IgD-negative memory B cell (primary cell): Measurements from ENCODE around the gene CEP170B. TPM values are rescaled to one million over a fixed set of nuclear protein-coding genes. Genes with fewer than 3 reads are reported as not detected.
"Not testable (repeated sequence)": the region's sequence is repeated elsewhere in the genome, so short reads cannot be mapped to it uniquely, and the experiment has no call there.

ENCODE experiments used
- H3K27ac Mint-ChIP-seq, 3 donors: one replicate each; pipeline ENCODE4 v1.8.0; 2020 to 2022; ENCODE audit warnings: mild to moderate bottlenecking in 3 of 3, mixed read lengths in 3 of 3, moderate library complexity in 1 of 3
- H3K27me3 Mint-ChIP-seq: one replicate; pipeline ENCODE4 v1.8.0; 2021; ENCODE audit warnings: mixed read lengths
- H3K36me3 Mint-ChIP-seq: one replicate; pipeline ENCODE4 v1.8.0; 2020; ENCODE audit warnings: mild to moderate bottlenecking, mixed read lengths
- H3K4me1 Mint-ChIP-seq, 3 donors: one replicate each; pipeline ENCODE4 v1.8.0; 2020 to 2022; ENCODE audit warnings: mixed read lengths in 3 of 3, mild to moderate bottlenecking in 1 of 3
- H3K4me3 Mint-ChIP-seq, 4 donors: one replicate each; pipeline ENCODE4 v1.8.0; 2020 to 2022; ENCODE audit warnings: mild to moderate bottlenecking in 4 of 4, mixed read lengths in 4 of 4, moderate library complexity in 3 of 4
- H3K9me3 Mint-ChIP-seq, 3 donors: one replicate each; pipeline ENCODE4 v1.8.0; 2020 to 2021; ENCODE audit warnings: mixed read lengths in 3 of 3, mild to moderate bottlenecking in 1 of 3
- polyA plus RNA-seq: library from polyadenylated mRNA; unstranded; fragments of 300-500 nt; fragmentation: Illumina TruSeq; gene quantifications from one replicate; pipeline ENCODE4 v1.2.3, GENCODE V29; 2021

CEP170B gene
- polyA plus RNA-seq, 1 donor from 2014 or later, result not detected

DNA sequence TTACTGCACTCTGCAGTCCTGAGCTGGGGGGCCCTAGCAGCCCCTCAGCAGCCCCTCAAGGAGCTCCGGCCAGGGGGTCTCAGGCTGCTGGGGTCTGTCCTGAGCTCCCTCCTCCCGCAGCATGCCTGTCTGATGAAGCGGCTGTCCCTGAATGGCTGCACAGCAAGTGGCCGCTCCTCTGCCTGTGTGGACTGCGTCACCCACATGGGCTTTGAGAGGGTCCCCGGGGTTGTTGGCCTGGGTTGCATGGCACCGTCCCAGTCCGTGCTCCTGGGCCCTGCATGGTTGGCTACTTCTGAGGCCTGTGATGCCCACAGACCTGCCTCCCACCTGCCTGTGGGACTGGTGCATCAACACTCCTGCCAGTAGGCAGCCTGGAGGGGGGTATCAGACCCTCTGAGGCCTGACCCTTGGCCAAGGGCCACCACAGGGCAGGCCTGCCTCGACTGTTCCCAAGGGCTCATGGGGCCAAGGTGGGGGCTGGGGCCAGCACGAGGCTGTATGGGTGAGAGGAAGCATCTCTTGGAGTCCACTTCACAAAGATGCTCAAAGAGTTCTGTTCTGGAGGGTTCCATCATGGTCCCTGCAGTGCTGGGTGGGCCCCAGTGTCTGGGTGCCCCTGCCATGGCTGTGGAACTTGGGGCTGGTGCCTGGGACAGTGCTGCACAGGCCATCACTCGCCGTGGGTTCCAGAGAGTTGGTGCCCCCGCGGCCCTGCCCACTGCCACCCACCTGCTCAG is 12.2 kb downstream of the CEP170B start:
- H3K27ac Mint-ChIP-seq, result no peak overlapping the region
- no peak overlapping the region for H3K4me3 Mint-ChIP-seq

DNA sequence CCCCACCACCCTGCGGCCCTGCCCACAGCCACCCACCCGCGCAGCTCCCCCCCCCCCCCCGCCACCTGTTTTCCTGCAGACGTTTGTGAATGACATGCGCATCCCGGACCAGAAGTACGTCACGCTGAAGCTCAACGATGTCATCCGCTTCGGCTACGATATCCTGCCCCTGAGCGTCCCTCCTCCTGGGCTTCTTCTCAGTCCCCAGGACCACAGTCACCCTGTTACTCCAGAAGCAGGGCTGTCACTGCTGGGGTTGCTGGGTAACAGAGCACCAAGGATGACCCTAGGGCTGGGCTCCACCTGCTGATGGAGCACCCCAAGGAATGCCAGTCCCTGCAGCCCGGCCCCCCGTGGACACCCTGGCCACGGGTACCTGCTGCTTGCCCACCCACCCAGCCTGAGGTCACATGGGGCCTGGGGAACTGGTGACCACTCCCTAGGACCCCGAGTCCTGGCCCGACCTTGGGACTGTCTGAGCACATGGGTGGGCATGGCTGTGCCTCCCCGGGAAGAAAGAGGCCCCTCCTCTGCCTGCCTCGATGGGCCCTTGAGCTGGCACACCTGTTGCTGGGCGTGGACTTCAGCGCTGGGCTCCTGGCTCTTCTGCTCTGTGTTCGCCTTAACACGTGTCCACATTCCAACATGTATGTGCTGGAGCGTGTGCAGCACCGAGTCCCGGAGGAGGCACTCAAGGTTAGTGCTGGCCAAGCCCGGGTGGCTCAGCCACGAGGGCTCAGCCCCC is 12.9 kb downstream of the CEP170B start:
- peaks cover 2% of the 10 kb centered on the region for H3K36me3 Mint-ChIP-seq
- peaks cover 0 to 2% (median 0%) of the 10 kb centered on the region in 3 donors for H3K9me3 Mint-ChIP-seq
- H3K27me3 Mint-ChIP-seq, result peaks cover 4% of the 10 kb centered on the region
- no peak overlapping the region for H3K27ac Mint-ChIP-seq
- no peak overlapping the region for H3K4me3 Mint-ChIP-seq
- no peaks in the 10 kb centered on the region for H3K4me1 Mint-ChIP-seq

More for the DNA sequence above, 12.2 kb downstream of the CEP170B start:
- peaks cover 9% of the 10 kb centered on the region for H3K27me3 Mint-ChIP-seq
- H3K4me1 Mint-ChIP-seq, result peaks cover 4 to 6% (median 4%) of the 10 kb centered on the region in 3 donors
- peaks cover 0 to 2% (median 0%) of the 10 kb centered on the region in 3 donors for H3K9me3 Mint-ChIP-seq
- H3K36me3 Mint-ChIP-seq, result peaks cover 2% of the 10 kb centered on the region

DNA sequence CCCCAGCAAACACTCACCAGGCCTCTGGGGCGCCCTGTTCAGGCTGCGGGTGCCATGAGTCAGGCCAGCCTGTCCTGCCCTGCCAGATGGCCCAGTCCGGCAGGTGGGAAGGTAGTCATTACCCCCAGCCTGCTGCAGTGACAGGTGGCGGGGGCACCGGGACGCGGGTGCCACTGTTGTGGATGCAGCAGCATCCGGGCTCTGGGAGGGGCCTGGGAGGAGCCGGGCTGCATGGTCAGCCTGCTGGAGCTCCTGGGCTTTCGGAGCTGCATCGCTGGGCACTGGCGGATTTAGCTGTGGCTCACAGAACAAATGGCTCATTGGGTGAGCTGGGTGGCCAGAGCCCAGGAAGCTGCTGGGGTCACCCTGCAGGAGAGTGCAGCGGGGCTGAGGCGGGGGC is 13.5 kb downstream of the CEP170B start:
- peaks cover 0 to 2% (median 0%) of the 10 kb centered on the region in 3 donors for H3K9me3 Mint-ChIP-seq
- no peaks in the 10 kb centered on the region for H3K4me1 Mint-ChIP-seq
- H3K27me3 Mint-ChIP-seq, result peaks cover 5% of the 10 kb centered on the region
- no peak overlapping the region for H3K27ac Mint-ChIP-seq
- no peak overlapping the region for H3K4me3 Mint-ChIP-seq
- peaks cover 2% of the 10 kb centered on the region for H3K36me3 Mint-ChIP-seq

DNA sequence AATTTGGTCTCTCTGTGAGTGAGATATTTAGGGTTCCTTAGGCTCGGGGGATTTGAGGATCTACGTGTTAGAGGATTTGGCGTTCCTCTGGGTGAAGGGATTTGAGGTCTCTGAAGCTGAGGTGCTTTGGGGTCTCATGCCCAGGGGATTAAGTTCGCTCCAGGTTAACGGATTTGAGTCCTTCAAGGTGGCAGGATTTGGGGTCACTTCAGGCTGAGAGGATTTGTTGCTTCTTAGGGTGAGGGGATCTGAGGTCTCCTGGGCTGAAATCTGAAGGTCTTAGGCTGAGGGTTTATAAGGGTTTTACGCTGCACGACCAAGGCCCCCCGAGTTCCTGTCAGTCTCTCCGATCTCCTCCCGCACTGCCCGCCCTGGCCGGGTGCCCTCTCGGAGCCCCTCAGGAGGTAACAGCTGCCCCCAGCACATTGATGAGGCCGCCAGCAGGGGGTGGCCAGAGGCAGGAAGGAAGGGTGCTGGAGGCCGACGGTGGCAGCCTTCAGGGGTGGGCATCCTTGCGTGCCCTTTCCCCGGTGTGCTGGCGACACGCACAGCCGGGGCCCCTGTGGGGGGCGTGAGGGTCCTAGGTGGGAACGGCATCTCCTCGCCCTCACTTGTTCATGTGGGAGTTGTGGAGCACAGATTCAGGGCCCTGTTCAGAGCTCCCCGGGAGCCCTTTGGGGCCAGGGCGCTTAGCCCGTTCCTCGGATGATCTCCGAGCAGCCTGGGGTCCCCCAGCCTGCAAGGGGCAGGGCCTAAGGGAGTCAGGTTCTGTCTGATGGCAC is 14.3 kb downstream of the CEP170B start:
- peaks cover 5% of the 10 kb centered on the region for H3K27me3 Mint-ChIP-seq
- no peak overlapping the region for H3K4me3 Mint-ChIP-seq
- H3K4me1 Mint-ChIP-seq, result no peaks in the 10 kb centered on the region
- peaks cover 0 to 2% (median 0%) of the 10 kb centered on the region in 3 donors for H3K9me3 Mint-ChIP-seq
- H3K27ac Mint-ChIP-seq, result no peak overlapping the region
- peaks cover 2% of the 10 kb centered on the region for H3K36me3 Mint-ChIP-seq

DNA sequence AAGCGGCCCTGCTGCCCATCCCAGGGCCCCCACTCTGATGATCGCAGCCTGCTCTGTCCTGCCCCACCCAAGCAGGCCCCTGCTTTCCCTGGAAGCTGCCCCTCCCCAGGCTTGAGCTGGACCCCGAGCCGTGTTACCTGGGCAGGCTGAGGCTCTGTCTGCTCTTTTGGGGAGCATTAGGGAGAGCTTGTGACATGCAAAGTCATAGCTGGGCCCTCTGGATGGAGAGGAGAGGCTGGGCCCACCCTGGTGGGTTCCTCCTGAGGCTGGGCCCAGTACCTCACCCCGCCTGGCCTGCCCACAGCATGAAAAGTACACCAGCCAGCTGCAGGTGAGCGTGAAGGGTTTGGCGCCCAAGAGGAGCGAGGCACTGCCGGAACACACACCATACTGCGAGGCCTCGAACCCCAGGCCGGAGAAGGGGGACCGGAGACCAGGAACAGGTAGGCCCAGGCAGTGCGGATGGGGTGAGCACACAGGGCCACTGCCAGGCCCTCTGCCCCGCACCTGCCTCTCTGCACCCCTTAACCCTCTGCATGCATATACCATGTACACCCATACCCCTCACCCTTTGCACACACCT is 15.0 kb downstream of the CEP170B start:
- Mint-ChIP-seq H3K27me3 (peaks cover 4% of the 10 kb centered on the region), H3K4me1 (no peaks in the 10 kb centered on the region), H3K27ac (no peak overlapping the region), H3K36me3 (peaks cover 2% of the 10 kb centered on the region), H3K9me3 (peaks cover 0 to 2% (median 0%) of the 10 kb centered on the region in 3 donors), H3K4me3 (no peak overlapping the region)

DNA sequence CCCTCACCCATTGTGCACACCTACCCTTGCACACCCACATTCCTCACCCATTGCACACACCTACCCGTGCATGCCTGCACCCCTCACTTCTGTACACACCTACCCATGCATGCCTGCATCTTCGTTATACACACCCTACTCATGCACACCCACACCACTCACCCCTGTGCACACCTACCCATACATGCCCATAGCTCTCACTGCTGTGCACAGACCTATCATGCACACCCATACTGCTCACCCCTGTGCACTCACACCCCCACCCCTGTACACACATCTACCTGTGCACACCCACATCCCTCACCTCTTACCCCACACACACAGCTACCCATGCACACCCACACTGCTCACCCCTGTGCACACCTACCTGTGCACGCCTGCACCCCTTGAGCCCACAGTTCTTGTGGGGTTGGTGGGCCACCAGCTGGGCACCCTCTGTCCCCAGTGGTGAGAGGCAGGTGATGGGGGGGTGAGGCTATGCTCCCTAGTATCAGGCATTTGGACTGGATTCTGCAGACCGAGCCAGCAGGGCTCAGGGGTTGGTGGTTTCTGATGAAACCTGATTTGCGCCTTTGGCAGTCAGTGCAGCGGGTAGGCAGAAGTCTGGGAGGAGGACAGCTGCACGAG is 15.6 kb downstream of the CEP170B start:
- peaks cover 0 to 2% (median 0%) of the 10 kb centered on the region in 3 donors for H3K9me3 Mint-ChIP-seq
- H3K36me3 Mint-ChIP-seq, result peaks cover 2% of the 10 kb centered on the region
- no peak overlapping the region for H3K4me3 Mint-ChIP-seq
- peaks cover 6% of the 10 kb centered on the region for H3K27me3 Mint-ChIP-seq
- H3K27ac Mint-ChIP-seq, result no peak overlapping the region
- H3K4me1 Mint-ChIP-seq, result no peaks in the 10 kb centered on the region

DNA sequence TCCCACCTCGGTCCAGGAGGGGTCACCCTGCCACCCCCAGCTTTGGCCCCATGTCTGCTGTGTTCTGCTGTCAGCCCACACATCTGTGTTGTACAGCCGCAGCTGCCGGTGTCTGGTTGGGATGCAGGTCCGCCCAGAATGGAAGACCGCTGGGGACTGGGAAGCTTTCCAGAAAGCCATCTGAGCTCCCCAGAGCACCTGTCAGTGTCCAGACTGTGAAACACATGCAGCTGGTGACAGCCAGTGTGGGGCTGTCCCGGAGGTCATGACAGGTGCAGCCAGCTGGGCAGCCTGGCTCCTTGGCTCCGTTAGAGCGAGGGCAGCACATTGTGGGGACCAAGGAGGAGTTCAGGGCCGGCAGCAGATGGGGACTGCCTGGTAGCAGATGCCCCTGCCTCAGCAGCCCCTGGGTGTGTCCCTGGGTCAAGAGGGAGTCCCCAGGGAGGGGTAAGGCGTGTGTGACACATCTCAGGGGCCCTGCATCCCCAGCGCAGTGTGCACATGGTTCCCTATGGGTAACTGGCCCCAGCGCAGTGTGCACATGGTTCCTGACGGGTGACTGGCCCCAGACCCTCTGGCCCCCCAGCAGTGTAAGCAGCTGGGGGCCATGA is 16.4 kb downstream of the CEP170B start:
- Mint-ChIP-seq H3K9me3 (peaks cover 0 to 2% (median 0%) of the 10 kb centered on the region in 3 donors), H3K4me3 (no peak overlapping the region), H3K4me1 (no peaks in the 10 kb centered on the region), H3K36me3 (peaks cover 2% of the 10 kb centered on the region), H3K27ac (no peak overlapping the region), H3K27me3 (peaks cover 6% of the 10 kb centered on the region)

DNA sequence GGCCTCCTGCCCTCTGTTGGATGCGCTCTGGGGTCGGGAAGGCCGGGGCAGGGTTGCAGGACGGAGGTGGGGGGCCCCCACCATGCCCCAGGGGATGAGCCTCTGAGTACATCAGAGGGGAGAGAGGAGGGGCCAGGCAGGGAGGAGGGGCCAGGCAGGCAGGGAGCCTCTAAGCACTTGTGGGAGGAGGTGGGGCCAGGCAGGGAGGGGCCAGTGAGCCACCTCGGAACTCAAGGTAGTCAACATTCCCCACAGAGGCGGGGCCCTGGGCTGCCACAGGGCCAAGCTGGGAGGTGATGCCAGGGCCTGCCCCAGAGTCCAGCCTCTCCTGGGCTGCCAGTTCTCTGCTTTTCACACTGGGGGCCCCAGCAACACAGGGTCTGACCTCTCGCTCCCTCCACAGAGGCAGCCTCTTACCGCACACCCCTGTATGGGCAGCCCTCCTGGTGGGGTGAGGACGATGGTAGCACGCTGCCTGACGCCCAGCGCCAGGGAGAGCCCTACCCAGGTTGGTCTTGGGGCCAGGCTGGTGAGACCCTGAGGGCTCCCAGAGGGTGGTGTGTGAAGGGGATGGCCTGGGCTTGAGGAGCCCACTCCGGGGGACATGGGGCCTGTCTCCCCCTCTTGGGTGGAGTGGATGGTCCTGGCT is 17.4 kb downstream of the CEP170B start:
- Mint-ChIP-seq H3K27me3 (peaks cover 6% of the 10 kb centered on the region), H3K4me3 (no peak overlapping the region), H3K36me3 (peaks cover 2% of the 10 kb centered on the region), H3K9me3 (peaks cover 0 to 2% (median 0%) of the 10 kb centered on the region in 3 donors), H3K4me1 (no peaks in the 10 kb centered on the region), H3K27ac (no peak overlapping the region)

DNA sequence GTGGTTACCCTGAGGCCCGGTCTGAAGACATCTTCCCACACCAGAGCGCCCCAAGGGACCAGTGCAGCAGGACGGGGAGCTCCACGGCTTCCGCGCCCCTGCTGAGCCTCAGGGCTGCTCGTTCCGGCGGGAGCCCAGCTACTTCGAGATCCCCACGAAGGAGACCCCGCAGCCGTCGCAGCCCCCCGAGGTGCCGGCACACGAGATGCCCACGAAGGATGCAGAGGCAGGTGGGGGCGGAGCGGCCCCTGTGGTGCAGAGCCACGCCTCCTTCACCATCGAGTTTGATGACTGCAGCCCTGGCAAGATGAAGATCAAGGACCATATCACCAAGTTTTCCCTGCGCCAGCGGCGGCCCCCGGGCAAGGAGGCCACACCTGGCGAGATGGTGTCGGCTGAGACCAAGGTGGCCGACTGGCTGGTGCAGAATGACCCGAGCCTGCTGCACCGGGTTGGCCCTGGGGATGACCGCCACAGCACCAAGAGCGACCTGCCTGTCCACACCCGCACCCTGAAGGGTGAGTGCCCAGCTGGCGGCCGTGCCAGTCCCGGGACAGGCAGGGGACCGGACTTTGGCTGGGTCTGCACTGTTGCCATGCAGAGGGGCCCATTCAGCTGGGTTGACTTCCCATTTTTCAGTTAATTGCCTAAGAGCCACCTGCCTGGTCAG is 18.1 kb downstream of the CEP170B start:
- Mint-ChIP-seq H3K4me3 (no peak overlapping the region), H3K27me3 (peaks cover 6% of the 10 kb centered on the region), H3K4me1 (no peaks in the 10 kb centered on the region), H3K9me3 (peaks cover 0 to 2% (median 0%) of the 10 kb centered on the region in 3 donors), H3K27ac (no peak overlapping the region), H3K36me3 (peaks cover 2% of the 10 kb centered on the region)

DNA sequence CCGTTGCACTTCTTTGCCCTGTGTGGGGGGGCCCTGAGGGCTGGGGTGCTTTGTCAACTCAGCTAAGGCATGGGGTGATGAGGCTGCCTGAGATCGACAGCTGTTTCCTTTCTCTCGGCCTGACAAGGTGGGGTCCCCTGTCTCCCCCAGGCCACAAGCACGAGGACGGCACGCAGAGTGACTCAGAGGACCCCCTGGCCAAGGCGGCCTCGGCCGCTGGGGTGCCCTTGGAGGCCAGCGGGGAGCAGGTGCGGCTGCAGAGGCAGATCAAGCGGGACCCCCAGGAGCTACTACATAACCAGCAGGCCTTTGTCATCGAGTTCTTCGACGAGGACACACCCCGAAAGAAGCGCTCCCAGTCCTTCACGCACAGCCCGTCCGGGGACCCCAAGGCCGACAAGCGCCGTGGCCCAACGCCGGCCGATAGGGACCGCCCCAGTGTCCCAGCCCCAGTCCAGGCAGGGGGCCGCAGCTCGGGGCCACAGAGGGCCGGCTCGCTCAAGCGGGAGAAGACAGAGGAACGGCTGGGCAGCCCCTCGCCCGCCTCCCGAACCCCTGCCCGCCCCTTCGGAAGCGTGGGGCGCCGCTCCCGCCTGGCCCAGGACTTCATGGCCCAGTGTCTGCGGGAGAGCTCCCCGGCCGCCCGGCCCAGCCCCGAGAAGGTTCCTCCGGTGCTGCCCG is 18.8 kb downstream of the CEP170B start:
- Mint-ChIP-seq H3K4me3 (no peak overlapping the region), H3K9me3 (peaks cover 0 to 2% (median 0%) of the 10 kb centered on the region in 3 donors), H3K36me3 (peaks cover 2% of the 10 kb centered on the region), H3K27me3 (peaks cover 6% of the 10 kb centered on the region), H3K4me1 (no peaks in the 10 kb centered on the region), H3K27ac (no peak overlapping the region)

DNA sequence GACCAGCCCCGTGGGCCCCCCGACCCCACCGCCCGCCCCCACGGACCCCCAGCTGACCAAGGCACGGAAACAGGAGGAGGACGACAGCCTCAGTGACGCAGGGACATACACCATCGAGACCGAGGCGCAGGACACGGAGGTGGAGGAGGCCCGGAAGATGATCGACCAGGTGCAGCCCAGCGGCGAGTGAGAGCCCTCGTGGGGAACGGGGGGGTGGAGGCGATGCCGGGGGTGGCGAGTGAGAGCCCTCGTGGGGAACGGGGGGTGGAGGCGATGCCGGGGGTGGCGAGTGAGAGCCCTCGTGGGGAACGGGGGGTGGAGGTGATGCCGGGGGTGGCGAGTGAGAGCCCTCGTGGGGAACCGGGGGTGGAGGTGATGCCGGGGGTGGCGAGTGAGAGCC is 19.3 kb downstream of the CEP170B start:
- H3K4me1 Mint-ChIP-seq, H3K36me3 Mint-ChIP-seq, H3K9me3 Mint-ChIP-seq, H3K4me3 Mint-ChIP-seq, H3K27me3 Mint-ChIP-seq, H3K27ac Mint-ChIP-seq: not testable (repeated sequence)

DNA sequence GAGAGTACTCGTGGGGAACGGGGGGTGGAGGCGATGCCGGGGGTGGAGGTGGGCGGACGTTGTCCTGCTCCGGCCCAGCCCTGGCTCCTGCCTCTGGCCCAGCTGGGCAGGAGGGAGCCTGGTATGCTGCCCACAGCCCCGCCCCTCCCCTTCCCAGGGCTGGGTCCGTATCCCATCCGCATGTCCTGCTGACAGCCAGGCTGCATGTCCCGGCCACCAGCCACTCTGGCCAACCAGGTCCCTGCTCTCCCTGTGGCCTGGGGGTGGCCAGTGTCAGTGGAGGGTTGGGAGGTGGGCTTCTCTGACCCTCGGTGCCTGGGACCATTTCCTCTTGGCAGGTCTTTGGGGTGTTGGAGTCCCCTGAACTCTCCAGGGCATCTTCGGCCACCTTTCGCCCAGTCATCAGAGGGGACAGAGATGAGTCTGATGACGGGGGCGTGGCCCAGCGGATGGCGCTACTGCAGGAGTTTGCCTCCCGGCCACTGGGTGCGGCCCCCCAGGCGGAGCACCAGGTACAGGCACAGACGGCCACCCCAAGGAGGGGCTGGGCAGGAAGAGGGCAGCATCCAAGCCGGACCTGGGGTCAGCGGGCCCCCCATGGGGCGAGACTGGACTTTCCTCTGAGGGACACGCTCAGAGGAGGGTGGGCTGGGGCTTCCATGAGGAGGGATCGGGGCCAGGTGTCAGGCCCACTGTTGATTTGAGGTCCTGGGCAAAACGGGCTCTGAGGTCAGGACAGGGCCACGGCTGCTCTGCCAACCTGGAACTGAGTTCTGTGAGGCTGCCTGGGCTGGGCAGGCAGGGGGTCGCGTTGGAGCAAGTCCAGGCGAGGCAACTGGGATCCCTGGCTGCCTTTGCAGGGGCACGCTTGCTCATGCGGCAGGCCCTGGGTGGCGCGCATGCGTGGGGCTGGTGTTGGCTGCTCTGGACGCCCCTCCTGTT is 20.2 kb downstream of the CEP170B start:
- peaks cover 0 to 2% (median 0%) of the 10 kb centered on the region in 3 donors for H3K9me3 Mint-ChIP-seq
- no peak overlapping the region for H3K4me3 Mint-ChIP-seq
- H3K36me3 Mint-ChIP-seq, result peaks cover 2% of the 10 kb centered on the region
- H3K4me1 Mint-ChIP-seq, result no peaks in the 10 kb centered on the region
- H3K27me3 Mint-ChIP-seq, result peaks cover 6% of the 10 kb centered on the region
- H3K27ac Mint-ChIP-seq, result no peak overlapping the region
